T-helper 9 cell (primary cell): ENCODE measurements around the gene ENTHD1.
"Not testable (repeated sequence)": the region's sequence is repeated elsewhere in the genome, so short reads cannot be mapped to it uniquely, and the experiment has no call there.

Source experiments
- DNase-seq: peaks from one replicate; pipeline ENCODE4 v3.0.0-alpha.2; 2020

ENTHD1 gene

DNA sequence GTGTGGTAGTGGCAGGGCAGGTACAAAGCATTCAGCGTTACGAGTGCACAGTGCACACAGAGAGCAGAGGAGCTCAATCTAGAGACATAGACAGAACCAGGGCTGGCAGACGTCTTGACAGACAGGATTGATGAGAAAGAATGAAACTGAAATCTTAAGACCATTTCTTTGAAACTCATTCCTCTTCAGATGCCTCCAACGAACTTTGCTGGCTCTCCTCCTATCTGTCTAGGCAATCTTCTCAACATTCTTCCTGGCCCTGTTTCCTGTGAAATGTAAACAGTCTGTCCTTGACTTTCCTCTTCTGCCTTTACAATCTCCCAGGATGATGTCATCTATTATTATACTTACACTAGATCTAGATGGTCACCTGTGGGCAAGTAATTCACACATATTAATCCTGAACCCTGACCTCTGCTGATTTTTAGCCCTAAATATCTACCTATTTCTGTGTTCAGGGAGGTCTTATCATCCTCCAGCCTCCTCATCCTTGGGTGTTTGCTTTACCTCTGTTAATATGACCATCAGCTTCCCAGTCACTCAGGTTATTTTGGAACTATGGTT is 119.5 kb downstream of the ENTHD1 start:
- no peak for DNase-seq

GRCh38 chr22:39773503-39773902 is 120.1 kb downstream of the ENTHD1 start:
- no peak for DNase-seq

GRCh38 chr22:39771486-39771885 is 122.1 kb downstream of the ENTHD1 start:
- DNase-seq: no peak

- DNase-seq: no peak
Measured at GRCh38 chr22:39765661-39766060, 127.9 kb downstream of the ENTHD1 start.

GRCh38 chr22:39765046-39765445 is 128.5 kb downstream of the ENTHD1 start:
- DNase-seq: no peak

- no peak for DNase-seq
Measured at GRCh38 chr22:39763276-39763675, 130.3 kb downstream of the ENTHD1 start.

DNA sequence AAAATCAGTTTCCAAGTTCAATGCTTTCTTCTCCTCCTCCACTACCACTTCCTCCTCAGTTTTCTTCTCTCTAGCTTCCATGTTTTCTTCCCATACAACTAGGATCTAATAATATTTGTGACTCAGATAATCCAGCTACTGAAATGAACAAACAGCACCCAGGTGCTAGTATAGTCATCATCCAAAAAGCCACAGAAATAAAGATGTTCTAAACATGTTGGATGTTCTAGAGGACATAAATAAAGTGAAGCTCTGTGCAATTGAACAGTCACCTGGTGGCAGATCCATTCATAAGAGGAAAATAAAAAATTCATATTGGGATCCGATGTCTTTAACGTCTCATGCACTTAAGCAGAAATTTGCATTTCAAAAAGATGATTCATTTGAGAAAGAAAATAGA is 142.8 kb downstream of the ENTHD1 start:
- no peak for DNase-seq

DNA sequence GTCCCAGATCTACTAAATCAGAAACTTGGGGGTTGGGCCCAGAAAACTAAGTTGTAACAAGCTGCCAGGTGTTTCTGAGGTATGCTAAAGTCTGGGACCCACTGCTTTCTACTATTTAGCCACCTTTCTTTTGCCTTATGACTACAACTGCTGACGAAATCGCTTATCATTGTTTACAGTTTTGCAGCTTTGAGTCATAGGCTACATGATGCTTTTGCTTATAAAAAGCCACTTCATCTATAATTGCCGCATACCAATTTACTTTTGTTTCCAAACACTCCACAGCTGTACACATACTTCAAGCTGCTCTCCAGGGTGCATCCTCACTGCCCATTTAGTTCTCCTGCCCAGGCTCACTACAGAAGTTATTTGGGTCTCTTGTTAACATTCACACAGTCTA is 144.7 kb downstream of the ENTHD1 start:
- DNase-seq: no peak

GRCh38 chr22:39746600-39747262 is 146.8 kb downstream of the ENTHD1 start:
- DNase-seq: no peak

GRCh38 chr22:39745789-39746188 is 147.8 kb downstream of the ENTHD1 start:
- no peak for DNase-seq

DNA sequence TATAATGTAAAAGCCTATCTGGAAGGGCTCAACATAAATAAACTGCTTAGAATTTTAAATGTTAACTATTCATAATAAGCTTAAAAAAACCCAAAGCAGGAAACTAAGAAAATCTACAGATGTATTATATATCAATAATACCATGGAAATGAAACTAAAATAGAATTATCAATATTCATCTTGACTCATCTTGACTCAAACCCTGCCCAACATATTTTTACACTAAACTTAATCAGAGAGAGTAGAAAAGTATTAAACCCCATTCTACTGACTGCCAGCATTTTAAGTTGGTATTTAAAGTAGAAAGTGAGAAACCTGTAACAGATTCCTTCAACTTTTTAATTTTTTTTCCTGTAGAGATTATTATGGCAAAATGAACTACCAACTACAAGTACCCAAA is 149.2 kb downstream of the ENTHD1 start:
- DNase-seq: no peak

- DNase-seq: no peak
Measured at GRCh38 chr22:39743935-39744334, 149.6 kb downstream of the ENTHD1 start.

DNA sequence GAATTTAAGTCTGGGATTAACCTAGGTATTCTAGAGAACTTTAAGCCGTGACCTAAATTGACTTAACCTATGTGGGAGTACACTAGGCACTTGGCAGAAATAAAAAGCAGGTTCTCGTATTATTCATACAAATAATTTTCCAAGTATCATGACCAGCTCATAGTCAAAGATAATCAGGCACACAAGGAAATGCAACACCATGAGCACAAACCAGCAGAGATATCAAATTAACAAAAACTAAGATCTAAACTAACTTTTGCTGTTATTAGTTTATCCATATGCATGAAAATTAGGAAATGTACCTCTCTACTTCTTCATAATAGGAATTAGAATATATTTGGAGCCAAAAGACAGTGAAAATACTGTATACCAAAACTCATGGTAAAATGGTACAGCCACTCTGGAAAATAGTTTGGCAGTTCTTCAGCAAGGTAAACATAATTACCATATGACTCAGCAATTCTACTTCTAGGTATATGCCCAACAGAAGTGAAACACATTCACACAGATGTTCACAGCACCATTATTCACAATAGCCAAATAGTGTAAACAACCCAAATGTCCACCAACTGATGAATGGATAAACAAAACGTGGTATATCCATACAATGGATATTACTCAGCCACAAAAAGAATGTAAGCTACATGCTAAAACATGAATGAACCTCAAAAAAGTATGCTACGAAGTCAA is 154.1 kb downstream of the ENTHD1 start:
- no peak for DNase-seq

DNA sequence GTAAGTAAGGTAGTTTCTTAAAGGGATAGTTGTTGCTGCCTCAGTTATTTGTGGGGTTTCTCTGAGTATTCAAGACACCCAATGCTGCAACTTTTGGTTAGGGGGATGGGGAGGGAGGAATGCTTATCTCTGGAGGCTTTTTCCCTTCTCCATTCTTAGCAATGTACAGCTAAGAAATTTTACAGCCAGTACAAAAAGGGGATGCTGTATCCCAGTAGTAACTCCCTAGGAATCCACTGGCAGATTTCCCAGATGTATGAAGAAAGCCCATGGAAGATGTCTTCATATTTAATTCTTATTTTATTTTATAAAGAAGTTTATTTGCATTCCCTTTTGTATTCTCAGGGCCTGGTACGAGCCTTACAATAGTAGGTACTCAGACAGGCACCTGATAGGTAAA is 154.8 kb downstream of the ENTHD1 start:
- DNase-seq: no peak

GRCh38 chr22:39735776-39736175 is 157.8 kb downstream of the ENTHD1 start:
- DNase-seq: no peak

- DNase-seq: no peak
Measured at GRCh38 chr22:39734866-39735265, 158.7 kb downstream of the ENTHD1 start.

- DNase-seq: not testable (repeated sequence)
Measured at GRCh38 chr22:39734046-39734445, 159.5 kb downstream of the ENTHD1 start.

DNA sequence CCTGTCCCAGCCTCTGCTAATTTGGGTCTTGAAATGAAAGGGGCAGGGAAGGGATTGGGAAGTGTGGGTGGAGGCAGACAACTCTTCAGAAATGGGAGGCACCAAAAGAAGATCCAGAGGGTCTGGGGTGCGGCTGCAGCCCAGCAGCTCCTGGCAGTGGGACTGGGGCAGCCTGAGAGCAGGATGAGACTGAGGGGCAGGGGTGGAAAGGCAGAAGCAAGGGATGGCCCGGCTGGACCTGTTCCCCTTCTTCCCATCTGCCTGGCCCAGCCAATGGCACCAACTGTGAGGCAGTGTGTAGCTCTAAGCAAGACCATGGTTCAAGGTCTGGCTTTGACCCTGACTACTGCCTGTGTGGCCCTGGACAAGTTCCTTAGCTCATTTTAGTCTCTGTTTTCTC is 160.4 kb downstream of the ENTHD1 start:
- no peak for DNase-seq

DNA sequence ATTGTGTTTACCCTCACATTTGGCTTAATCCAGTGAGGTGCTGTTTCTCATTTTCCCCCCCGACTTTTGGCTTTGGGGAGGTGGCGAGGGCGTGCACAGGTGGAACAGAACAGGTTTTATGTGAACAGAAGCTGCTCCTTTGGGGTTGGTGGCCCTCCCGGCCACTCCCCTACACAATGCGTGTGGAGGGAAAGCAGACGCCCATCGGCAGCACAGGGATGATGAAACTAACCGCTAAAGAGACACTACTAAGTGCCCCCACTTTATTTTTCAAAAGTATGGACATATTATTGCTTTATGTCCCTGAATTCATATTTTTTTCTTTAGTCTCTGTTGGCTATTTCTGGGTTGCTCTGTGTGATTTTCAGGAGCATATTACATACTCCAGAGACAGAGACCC is 160.9 kb downstream of the ENTHD1 start:
- DNase-seq: no peak

DNA sequence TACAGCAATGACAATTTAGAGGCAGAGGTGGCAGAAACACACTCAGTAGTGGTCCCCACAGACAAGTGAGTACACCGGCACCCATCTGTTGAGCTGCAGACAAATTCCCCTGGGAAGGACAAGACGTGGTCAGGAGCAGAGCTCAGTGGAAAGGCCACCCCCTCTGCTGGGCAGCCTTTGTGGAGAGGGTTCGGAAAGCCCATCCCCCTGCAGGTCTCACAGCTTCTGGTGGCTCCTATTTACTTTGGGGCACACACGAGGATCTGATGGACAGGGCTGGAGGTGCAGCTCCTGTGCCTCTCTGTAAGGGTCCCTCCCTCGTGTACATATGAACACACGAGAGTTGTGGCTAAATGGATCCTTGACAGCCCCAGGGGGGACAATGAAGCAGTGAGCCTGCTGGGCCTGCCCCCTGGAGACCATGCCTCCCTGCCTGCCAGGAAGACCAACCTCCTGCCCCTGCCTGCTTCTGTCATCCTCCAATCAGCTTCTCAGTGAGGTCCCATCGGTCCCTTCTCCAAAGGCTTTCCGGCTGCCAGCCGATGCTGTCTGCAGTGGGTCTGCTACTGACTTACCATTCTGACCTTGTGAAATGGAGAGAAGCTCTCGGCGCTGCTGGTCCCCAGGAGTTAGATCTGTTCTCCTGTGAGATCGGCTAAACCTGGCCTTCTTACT is 161.5 kb downstream of the ENTHD1 start:
- DNase-seq: no peak

DNA sequence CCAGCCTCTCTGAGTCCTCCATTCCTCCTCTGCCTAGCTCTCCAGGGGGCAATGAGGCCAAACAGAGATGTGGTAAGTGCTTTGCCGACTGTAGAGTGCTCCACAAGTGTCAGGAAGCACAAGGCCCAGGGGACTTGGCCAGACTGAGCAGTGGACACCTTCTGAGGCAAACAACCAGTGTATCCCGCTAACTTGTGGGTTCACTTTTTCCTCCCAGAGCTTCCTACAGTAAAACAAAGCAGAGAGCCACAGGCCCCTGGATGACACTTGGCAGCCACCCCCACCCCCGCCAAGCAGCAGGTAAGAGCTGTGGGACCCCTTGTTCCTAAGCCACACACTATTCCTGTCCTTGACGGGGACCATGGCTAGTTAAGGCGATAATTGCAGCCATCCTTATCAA is 162.1 kb downstream of the ENTHD1 start:
- no peak for DNase-seq

DNA sequence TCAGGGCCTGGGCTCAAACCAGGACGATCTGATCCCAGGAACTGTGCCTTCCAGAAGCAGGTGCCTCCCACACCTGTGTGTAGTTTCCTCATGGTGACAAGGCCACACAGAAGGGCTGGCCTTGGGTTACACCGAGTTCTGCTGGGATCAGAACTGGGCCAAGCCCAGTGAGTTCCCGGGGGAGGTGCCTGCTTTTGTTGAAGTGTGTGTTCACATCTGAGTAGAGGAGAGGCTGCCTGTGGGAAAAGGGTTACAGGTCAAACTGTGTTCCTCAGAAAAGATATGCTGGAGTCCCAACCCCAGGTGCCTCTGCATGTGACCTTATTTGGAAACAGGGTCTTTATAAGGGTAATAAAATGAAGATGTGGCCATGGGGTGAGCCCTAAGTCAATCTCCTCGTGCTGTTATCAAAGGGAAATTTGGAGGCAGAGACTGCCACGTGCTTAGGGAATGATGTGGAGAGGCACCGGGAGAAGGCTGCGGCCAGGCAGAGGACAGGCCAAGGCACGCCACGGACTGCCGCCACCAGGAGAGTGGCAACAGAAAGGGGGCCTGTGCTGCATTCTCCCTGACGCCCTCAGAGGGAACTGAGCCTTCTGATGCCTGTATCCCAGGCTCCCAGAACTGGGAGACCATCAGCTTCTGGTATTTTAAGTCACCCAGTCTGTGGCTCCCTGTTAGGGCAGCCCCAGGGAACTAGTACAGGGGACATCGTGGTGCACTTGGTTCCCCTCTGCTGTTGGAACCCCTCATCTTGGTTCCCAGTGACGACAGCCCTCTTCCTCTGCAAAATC is 164.2 kb downstream of the ENTHD1 start:
- no peak for DNase-seq

DNA sequence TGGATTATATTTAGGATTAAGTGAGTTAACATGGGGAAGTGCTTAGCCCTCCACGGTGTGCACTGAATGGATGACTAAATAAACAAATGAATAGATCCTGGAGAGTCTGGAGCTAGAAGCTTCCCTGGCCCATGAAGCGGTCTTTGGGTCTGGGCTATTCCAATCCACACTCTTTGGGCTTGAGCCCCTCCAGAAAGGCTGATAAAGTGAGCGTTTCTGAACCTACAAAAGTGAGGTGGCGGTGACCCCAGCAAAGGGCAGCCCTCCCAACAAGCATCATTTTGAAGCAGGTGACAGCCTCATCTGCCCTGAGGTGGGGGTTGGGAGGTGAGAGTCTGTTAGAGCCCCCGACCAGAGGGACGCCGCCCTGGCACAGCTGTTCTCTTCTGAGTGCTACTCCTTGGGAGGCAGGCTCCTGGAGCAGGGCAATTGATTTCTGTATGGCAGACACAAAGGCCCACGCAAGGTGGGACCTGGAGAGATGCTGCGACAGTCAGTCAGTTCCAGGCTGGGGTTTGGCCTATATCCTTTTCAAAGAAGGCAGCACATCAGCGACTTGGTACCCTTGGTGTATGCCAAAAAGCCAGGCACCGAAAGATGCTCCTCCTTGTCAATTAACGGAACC is 165.2 kb downstream of the ENTHD1 start:
- DNase-seq: no peak
